ENCODE data around the gene OSGEP.

Gene OSGEP

GRCh38 chr14:20424851-20425250 lies 29.8 kb downstream of the OSGEP start:
- Histone ChIP-seq H3K27me3 (ENCODE audit: control insufficient read depth, insufficient read depth, low read length) (no peaks in the 10 kb centered on the region), H3K27ac (ENCODE audit: low read length) (no peak overlapping the region), H3K4me3 (ENCODE audit: low read length) (no peak overlapping the region), H3K9me3 (ENCODE audit: control insufficient read depth, low read depth, low read length) (no peaks in the 10 kb centered on the region), H3K36me3 (ENCODE audit: control insufficient read depth, low read depth, low read length) (no peaks in the 10 kb centered on the region), H3K9ac (ENCODE audit: low read length) (no peak overlapping the region), H3K4me1 (ENCODE audit: control insufficient read depth, low read depth, low read length) (peaks cover 5% of the 10 kb centered on the region)

- Histone ChIP-seq H3K4me3 (ENCODE audit: low read length) (no peak overlapping the region), H3K36me3 (ENCODE audit: control insufficient read depth, low read depth, low read length) (no peaks in the 10 kb centered on the region), H3K27ac (ENCODE audit: low read length) (no peak overlapping the region), H3K27me3 (ENCODE audit: control insufficient read depth, insufficient read depth, low read length) (no peaks in the 10 kb centered on the region), H3K9me3 (ENCODE audit: control insufficient read depth, low read depth, low read length) (no peaks in the 10 kb centered on the region), H3K9ac (ENCODE audit: low read length) (no peak overlapping the region), H3K4me1 (ENCODE audit: control insufficient read depth, low read depth, low read length) (peaks cover 5% of the 10 kb centered on the region)
Measured at GRCh38 chr14:20422886-20423285, 31.7 kb downstream of the OSGEP start.

GRCh38 chr14:20421267-20421666 lies 33.3 kb downstream of the OSGEP start:
- no peak overlapping the region for H3K27ac ChIP-seq (ENCODE audit: low read length)
- no peaks in the 10 kb centered on the region for H3K36me3 ChIP-seq (ENCODE audit: control insufficient read depth, low read depth, low read length)
- peaks cover 5% of the 10 kb centered on the region for H3K4me1 ChIP-seq (ENCODE audit: control insufficient read depth, low read depth, low read length)
- no peaks in the 10 kb centered on the region for H3K9me3 ChIP-seq (ENCODE audit: control insufficient read depth, low read depth, low read length)
- no peaks in the 10 kb centered on the region for H3K27me3 ChIP-seq (ENCODE audit: control insufficient read depth, insufficient read depth, low read length)
- H3K4me3 ChIP-seq (ENCODE audit: low read length): peak overlapping the region; percentile 30
- H3K9ac ChIP-seq (ENCODE audit: low read length): no peak overlapping the region

GRCh38 chr14:20419419-20419818 lies 35.2 kb downstream of the OSGEP start:
- Histone ChIP-seq H3K9ac (ENCODE audit: low read length) (no peak overlapping the region), H3K27ac (ENCODE audit: low read length) (no peak overlapping the region), H3K9me3 (ENCODE audit: control insufficient read depth, low read depth, low read length) (no peaks in the 10 kb centered on the region), H3K4me3 (ENCODE audit: low read length) (no peak overlapping the region), H3K27me3 (ENCODE audit: control insufficient read depth, insufficient read depth, low read length) (peaks cover under 1% of the 10 kb centered on the region), H3K4me1 (ENCODE audit: control insufficient read depth, low read depth, low read length) (peaks cover 5% of the 10 kb centered on the region), H3K36me3 (ENCODE audit: control insufficient read depth, low read depth, low read length) (no peaks in the 10 kb centered on the region)

- Histone ChIP-seq H3K4me3 (ENCODE audit: low read length) (no peak overlapping the region), H3K36me3 (ENCODE audit: control insufficient read depth, low read depth, low read length) (no peaks in the 10 kb centered on the region), H3K27me3 (ENCODE audit: control insufficient read depth, insufficient read depth, low read length) (peaks cover 6% of the 10 kb centered on the region), H3K4me1 (ENCODE audit: control insufficient read depth, low read depth, low read length) (peaks cover 5% of the 10 kb centered on the region), H3K27ac (ENCODE audit: low read length) (no peak overlapping the region), H3K9me3 (ENCODE audit: control insufficient read depth, low read depth, low read length) (no peaks in the 10 kb centered on the region), H3K9ac (ENCODE audit: low read length) (no peak overlapping the region)
Measured at GRCh38 chr14:20418501-20418909, 36.1 kb downstream of the OSGEP start.

- no peaks in the 10 kb centered on the region for H3K36me3 ChIP-seq (ENCODE audit: control insufficient read depth, low read depth, low read length)
- H3K9me3 ChIP-seq (ENCODE audit: control insufficient read depth, low read depth, low read length): no peaks in the 10 kb centered on the region
- H3K9ac ChIP-seq (ENCODE audit: low read length): no peak overlapping the region
- H3K27me3 ChIP-seq (ENCODE audit: control insufficient read depth, insufficient read depth, low read length): peaks cover 6% of the 10 kb centered on the region
- no peak overlapping the region for H3K4me3 ChIP-seq (ENCODE audit: low read length)
- peaks cover 5% of the 10 kb centered on the region for H3K4me1 ChIP-seq (ENCODE audit: control insufficient read depth, low read depth, low read length)
- no peak overlapping the region for H3K27ac ChIP-seq (ENCODE audit: low read length)
Measured at GRCh38 chr14:20417250-20418186, 37.1 kb downstream of the OSGEP start.

- Histone ChIP-seq H3K36me3 (ENCODE audit: control insufficient read depth, low read depth, low read length) (no peaks in the 10 kb centered on the region), H3K4me1 (ENCODE audit: control insufficient read depth, low read depth, low read length) (peaks cover under 1% of the 10 kb centered on the region), H3K27me3 (ENCODE audit: control insufficient read depth, insufficient read depth, low read length) (peaks cover 6% of the 10 kb centered on the region), H3K27ac (ENCODE audit: low read length) (no peak overlapping the region), H3K9me3 (ENCODE audit: control insufficient read depth, low read depth, low read length) (no peaks in the 10 kb centered on the region), H3K9ac (ENCODE audit: low read length) (no peak overlapping the region), H3K4me3 (ENCODE audit: low read length) (no peak overlapping the region)
Measured at GRCh38 chr14:20416223-20416622, 38.4 kb downstream of the OSGEP start.

- Histone ChIP-seq H3K4me3 (ENCODE audit: low read length) (no peak overlapping the region), H3K27ac (ENCODE audit: low read length) (no peak overlapping the region), H3K4me1 (ENCODE audit: control insufficient read depth, low read depth, low read length) (no peaks in the 10 kb centered on the region), H3K36me3 (ENCODE audit: control insufficient read depth, low read depth, low read length) (no peaks in the 10 kb centered on the region), H3K27me3 (ENCODE audit: control insufficient read depth, insufficient read depth, low read length) (peaks cover 6% of the 10 kb centered on the region), H3K9me3 (ENCODE audit: control insufficient read depth, low read depth, low read length) (no peaks in the 10 kb centered on the region), H3K9ac (ENCODE audit: low read length) (no peak overlapping the region)
Measured at GRCh38 chr14:20415782-20416206, 38.8 kb downstream of the OSGEP start.

- H3K27ac ChIP-seq (ENCODE audit: low read length): no peak overlapping the region
- no peaks in the 10 kb centered on the region for H3K36me3 ChIP-seq (ENCODE audit: control insufficient read depth, low read depth, low read length)
- H3K4me1 ChIP-seq (ENCODE audit: control insufficient read depth, low read depth, low read length): no peaks in the 10 kb centered on the region
- no peaks in the 10 kb centered on the region for H3K9me3 ChIP-seq (ENCODE audit: control insufficient read depth, low read depth, low read length)
- peaks cover 6% of the 10 kb centered on the region for H3K27me3 ChIP-seq (ENCODE audit: control insufficient read depth, insufficient read depth, low read length)
- peak overlapping the region; percentile 58 for H3K9ac ChIP-seq (ENCODE audit: low read length)
- peak overlapping the region; percentile 91 for H3K4me3 ChIP-seq (ENCODE audit: low read length)
Measured at GRCh38 chr14:20413744-20414082, 40.9 kb downstream of the OSGEP start.

- H3K4me1 ChIP-seq (ENCODE audit: control insufficient read depth, low read depth, low read length): no peaks in the 10 kb centered on the region
- no peaks in the 10 kb centered on the region for H3K9me3 ChIP-seq (ENCODE audit: control insufficient read depth, low read depth, low read length)
- H3K27ac ChIP-seq (ENCODE audit: low read length): no peak within 1 kb of the TSS
- peak within 1 kb of the TSS; percentile 91 for H3K4me3 ChIP-seq (ENCODE audit: low read length)
- H3K9ac ChIP-seq (ENCODE audit: low read length): peak within 1 kb of the TSS; percentile 58
- H3K27me3 ChIP-seq (ENCODE audit: control insufficient read depth, insufficient read depth, low read length): peaks cover 6% of the 10 kb centered on the region
- no peaks in the 10 kb centered on the region for H3K36me3 ChIP-seq (ENCODE audit: control insufficient read depth, low read depth, low read length)
Measured at GRCh38 chr14:20412876-20413743, 41.5 kb downstream of the OSGEP start, which contains the start of gene TEP1. TEP1 (minus strand) TSS chr14:20413501; CDS start chr14:20408439, 5,062 bp downstream.

GRCh38 chr14:20412411-20412810 lies 42.2 kb downstream of the OSGEP start:
- no peaks in the 10 kb centered on the region for H3K9me3 ChIP-seq (ENCODE audit: control insufficient read depth, low read depth, low read length)
- H3K4me3 ChIP-seq (ENCODE audit: low read length): peak overlapping the region; percentile 91
- H3K27ac ChIP-seq (ENCODE audit: low read length): no peak overlapping the region
- peak overlapping the region; percentile 58 for H3K9ac ChIP-seq (ENCODE audit: low read length)
- peaks cover 6% of the 10 kb centered on the region for H3K27me3 ChIP-seq (ENCODE audit: control insufficient read depth, insufficient read depth, low read length)
- H3K36me3 ChIP-seq (ENCODE audit: control insufficient read depth, low read depth, low read length): peaks cover 4% of the 10 kb centered on the region
- H3K4me1 ChIP-seq (ENCODE audit: control insufficient read depth, low read depth, low read length): no peaks in the 10 kb centered on the region
